ENCODE results near the gene TRIP12.
A peak's percentile ranks its signal among the peaks of the same experiment; 100 is the strongest.
"Not testable (repeated sequence)": the region's sequence is repeated elsewhere in the genome, so short reads cannot be mapped to it uniquely, and the experiment has no call there.

TRIP12 gene

DNA sequence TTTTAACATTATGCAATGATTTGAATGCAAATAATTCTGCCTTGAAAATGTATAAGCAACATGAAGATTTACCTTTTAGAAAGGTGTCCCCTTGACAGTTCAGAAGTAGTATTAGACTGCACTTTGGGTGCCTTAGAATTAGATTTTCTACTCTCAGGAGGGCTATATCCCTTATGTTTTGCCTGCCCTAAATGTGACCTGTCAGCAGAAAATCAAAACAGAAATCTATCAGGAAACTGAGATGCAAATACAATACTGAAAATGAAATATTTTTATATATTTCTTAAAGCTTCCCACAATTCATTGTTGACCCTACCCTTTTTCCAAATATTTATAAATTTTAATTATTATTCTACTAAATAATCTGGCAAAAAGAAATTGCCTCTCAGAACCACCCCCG, 61.5 kb downstream of the TRIP12 start:
- no peak for DNase-seq (ENCODE audit: low read depth)
- TF ChIP-seq, protein P1, sequence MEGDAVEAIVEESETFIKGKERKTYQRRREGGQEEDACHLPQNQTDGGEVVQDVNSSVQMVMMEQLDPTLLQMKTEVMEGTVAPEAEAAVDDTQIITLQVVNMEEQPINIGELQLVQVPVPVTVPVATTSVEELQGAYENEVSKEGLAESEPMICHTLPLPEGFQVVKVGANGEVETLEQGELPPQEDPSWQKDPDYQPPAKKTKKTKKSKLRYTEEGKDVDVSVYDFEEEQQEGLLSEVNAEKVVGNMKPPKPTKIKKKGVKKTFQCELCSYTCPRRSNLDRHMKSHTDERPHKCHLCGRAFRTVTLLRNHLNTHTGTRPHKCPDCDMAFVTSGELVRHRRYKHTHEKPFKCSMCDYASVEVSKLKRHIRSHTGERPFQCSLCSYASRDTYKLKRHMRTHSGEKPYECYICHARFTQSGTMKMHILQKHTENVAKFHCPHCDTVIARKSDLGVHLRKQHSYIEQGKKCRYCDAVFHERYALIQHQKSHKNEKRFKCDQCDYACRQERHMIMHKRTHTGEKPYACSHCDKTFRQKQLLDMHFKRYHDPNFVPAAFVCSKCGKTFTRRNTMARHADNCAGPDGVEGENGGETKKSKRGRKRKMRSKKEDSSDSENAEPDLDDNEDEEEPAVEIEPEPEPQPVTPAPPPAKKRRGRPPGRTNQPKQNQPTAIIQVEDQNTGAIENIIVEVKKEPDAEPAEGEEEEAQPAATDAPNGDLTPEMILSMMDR (conservative IDR thresholded peaks at IDR 0.05; ENCODE audit: low read length), result no peak
- H3K4me3 ChIP-seq (ENCODE audit: low read length), result no peak overlapping the region

DNA sequence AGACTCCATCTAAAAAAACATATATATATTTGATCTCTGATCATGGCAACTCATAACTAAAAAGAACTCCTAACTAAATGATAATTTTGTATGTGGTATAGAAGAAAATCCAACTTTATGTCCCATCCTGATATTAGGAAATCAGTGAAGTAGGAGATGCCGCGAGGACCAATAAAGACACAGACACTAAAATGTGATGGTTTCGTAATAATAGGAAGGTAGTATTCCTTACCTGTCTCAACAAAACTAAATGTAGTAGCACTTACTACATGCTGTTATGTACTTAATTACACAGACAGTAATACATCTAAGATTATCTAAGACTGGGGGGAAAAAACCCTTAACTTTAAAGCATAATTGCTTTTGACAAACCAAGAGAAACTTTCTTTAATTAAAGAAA, 63.5 kb downstream of the TRIP12 start:
- no peak for DNase-seq (ENCODE audit: low read depth)
- TF ChIP-seq, protein P1 (conservative IDR thresholded peaks at IDR 0.05; ENCODE audit: low read length), result no peak
- no peak overlapping the region for H3K4me3 ChIP-seq (ENCODE audit: low read length)

DNA sequence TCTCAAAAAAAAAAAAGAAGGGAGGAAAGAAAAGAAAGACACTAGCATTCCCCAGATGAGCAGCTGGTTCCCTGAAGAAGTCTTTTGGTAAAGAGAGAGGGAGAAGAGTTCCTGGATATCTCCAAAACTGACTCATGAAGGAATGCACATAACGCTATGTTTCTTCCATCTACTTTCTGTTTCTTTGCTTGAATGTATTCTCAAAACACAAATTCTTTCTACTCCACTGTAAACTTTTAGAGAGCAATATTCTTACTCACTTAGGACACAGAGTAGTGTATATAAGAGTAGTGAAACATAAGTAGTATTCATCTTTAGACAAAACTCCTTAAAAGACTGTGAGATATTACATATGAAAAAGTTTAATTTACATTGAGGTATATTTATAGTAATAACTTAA, 64.2 kb downstream of the TRIP12 start:
- TF ChIP-seq, protein P1 (conservative IDR thresholded peaks at IDR 0.05; ENCODE audit: low read length), result no peak
- no peak overlapping the region for H3K4me3 ChIP-seq (ENCODE audit: low read length)
- DNase-seq (ENCODE audit: low read depth), result no peak

DNA sequence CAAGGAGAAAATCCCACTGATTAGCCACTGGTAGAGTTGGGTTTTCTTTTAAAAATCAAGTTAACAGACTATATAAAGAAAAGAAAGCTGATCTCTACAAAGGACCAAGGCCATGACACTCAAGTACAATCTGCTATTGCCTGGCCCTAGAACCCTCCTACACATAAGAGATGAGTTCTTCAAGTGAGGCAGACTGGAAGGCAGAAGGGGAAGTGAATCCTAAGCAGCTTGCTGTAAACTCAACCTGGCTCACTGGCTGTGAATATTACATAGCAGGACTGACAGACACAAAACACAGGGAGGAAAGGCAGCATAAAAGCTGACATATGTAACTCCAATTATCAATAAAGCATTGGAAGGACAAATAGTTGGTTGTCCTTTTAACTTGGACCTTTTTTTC, 65.4 kb downstream of the TRIP12 start:
- no peak for DNase-seq (ENCODE audit: low read depth)
- no peak overlapping the region for H3K4me3 ChIP-seq (ENCODE audit: low read length)
- TF ChIP-seq, protein P1 (conservative IDR thresholded peaks at IDR 0.05; ENCODE audit: low read length), result no peak

DNA sequence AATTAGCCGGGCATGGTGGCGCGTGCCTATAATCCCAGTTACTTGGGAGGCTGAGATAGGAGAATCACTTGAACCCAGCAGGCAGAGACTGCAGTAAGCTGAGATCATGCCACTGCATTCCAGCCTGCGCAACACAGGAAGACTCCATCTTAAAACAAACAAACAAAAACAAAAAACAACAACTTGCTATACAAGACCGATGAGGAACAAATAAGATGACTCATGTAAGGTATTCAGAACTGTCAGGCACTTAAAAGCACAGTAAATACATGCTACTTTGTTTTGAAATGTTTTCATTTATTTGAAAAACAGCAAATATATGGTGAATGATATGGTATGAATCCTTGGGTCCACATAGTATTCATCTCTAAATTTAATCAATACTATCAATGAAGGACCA, 66.7 kb downstream of the TRIP12 start:
- DNase-seq (ENCODE audit: low read depth), result no peak
- TF ChIP-seq, protein P1 (conservative IDR thresholded peaks at IDR 0.05; ENCODE audit: low read length), result no peak
- no peak overlapping the region for H3K4me3 ChIP-seq (ENCODE audit: low read length)

DNA sequence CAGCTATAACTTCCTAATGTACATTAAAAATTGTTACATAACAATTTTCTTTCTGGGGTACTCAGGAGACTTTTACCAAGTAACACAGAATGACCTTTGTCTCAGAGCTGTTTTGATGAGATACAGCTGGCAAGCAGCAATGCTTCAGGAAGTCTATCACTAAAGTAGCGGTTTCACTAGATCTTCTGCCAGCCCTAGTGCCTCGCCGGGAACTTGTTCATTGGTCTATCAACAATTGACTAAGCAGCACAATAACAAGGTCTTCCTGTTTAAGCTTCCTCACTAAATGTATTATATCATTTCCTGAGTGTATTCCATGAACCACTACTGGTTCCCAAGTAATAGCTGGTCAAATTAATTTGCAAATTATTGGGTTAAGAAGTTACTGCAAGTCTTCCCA, 69.2 kb downstream of the TRIP12 start:
- TF ChIP-seq, protein P1 (conservative IDR thresholded peaks at IDR 0.05; ENCODE audit: low read length), result no peak
- peak; percentile 49 for DNase-seq (ENCODE audit: low read depth)
- no peak overlapping the region for H3K4me3 ChIP-seq (ENCODE audit: low read length)

DNA sequence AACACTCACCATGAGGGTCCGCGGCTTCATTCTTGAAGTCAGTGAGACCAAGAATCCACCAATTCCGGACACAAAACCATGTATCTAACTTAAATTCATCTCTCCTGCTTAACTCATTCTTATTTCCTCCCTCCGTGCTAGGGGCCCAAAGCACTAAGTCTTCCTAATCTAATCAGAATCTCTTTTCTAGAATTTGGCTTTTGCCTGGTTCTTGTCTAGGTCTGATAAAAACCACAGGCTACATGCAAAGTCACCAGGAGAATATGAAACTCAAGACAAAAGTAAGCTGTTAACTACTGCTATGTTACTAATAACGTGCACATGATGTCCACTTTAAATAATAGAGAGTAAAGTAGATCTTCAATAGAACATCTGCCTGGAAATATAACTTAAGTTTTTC, 69.9 kb downstream of the TRIP12 start:
- TF ChIP-seq, protein P1 (conservative IDR thresholded peaks at IDR 0.05; ENCODE audit: low read length), result no peak
- no peak for DNase-seq (ENCODE audit: low read depth)
- no peak overlapping the region for H3K4me3 ChIP-seq (ENCODE audit: low read length)

DNA sequence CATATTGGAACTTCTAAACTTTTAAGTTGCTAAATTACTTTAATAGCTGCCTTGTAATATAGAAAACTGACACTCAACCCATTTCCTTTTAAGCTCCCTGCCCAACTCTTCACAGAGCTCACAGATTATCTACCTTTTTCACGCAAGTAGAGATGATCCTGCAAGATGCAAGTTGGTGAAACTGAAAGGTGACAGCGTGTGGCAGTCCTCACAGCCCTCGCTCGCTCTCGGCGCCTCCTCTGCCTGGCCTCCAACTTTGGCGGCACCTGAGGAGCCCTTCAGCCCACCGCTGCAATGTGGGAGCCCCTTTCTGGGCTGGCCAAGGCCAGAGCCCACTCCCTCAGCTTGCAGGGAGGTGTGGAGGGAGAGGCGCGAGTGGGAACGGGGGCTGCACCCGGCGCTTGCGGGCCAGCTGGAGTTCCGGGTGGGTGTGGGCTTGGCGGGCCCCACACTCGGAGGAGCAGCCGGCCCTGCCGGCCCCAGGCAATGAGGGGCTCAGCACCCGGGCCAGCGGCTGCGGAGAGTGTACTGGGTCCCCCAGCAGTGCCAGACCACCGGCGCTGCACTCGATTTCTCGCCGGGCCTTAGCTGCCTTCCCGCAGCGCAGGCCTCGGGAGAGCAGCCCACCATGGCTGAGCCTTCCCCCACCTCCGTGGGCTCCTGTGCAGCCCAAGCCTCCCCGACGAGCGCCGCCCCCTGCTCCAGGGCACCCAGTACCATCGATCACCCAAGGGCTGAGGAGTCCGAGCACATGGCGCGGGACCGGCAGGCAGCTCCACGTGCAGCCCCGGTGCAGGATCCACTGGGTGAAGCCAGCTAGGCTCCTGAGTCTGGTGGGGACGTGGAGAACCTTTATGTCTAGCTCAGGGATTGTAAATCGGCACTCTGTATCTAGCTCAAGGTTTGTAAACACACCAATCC, 71.2 kb downstream of the TRIP12 start:
- not testable (repeated sequence) for DNase-seq (ENCODE audit: low read depth); H3K4me3 ChIP-seq (ENCODE audit: low read length)
